ENCODE measurements around the gene BICC1.

BICC1 gene

DNA sequence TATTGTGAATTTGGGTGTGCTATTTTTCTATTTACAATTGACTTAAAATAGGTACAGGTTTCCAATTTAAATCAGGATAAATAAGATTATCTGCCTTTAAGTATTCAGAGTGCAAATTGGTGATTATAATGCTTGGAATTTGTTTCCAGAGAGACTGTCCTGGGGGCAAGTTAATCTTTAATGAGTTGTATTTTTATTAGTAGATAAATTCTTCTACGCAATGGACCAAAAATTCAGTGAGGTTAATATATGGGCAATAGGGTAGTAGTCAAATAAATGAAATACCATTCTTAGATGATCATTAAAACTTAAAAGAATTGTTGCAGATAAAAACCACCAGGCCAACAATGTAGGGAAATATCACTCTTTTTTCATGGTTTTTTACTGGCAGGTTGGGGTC lies 3.4 kb downstream of the BICC1 start:
- no peak for DNase-seq (ENCODE audit: extremely low read depth, low read depth)
- TF ChIP-seq, protein P1, sequence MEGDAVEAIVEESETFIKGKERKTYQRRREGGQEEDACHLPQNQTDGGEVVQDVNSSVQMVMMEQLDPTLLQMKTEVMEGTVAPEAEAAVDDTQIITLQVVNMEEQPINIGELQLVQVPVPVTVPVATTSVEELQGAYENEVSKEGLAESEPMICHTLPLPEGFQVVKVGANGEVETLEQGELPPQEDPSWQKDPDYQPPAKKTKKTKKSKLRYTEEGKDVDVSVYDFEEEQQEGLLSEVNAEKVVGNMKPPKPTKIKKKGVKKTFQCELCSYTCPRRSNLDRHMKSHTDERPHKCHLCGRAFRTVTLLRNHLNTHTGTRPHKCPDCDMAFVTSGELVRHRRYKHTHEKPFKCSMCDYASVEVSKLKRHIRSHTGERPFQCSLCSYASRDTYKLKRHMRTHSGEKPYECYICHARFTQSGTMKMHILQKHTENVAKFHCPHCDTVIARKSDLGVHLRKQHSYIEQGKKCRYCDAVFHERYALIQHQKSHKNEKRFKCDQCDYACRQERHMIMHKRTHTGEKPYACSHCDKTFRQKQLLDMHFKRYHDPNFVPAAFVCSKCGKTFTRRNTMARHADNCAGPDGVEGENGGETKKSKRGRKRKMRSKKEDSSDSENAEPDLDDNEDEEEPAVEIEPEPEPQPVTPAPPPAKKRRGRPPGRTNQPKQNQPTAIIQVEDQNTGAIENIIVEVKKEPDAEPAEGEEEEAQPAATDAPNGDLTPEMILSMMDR (IDR thresholded peaks at IDR 0.05; ENCODE audit: low read depth, low read length): no peak

DNA sequence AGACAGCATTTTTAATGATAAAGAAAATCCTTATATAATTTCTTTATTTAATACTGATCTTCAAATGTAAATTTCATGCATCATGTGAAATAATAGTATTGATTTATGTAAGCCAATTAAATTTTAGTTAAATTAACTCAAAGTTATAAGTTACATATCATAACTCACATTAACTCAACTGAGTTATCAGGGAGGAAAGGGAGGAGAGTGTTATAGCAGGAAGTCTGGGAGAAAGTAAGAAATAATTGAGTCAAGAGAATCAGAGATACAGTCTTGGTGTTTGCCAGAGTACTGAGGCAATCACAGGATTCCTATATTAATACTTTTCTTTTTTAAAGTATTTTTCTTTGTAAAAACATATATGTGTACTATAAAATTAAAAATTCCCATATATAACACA lies 4.0 kb downstream of the BICC1 start:
- no peak for DNase-seq (ENCODE audit: extremely low read depth, low read depth)

DNA sequence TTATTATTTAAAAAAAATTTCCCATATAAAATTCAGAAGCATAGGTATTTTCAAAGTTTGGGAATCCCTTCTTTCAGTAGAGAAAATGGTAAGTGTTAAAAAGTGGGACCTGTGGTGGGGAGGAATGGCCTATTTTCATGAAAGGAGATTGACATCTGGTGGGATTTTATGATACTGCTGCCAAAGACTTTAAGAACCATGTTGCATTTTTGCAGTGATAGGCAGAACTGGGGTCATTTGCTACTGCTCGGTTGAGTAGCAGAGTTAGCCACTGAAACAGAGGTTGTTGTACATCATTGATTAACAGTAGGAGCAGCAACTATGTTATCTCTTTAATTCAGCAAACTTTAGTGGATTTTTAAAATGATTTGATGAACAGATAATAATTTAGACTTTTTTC lies 4.4 kb downstream of the BICC1 start:
- DNase-seq (ENCODE audit: extremely low read depth, low read depth): no peak
- TF ChIP-seq, protein P1 (IDR thresholded peaks at IDR 0.05; ENCODE audit: low read depth, low read length): no peak

More for the DNA sequence above, 4.0 kb downstream of the BICC1 start:
- TF ChIP-seq, protein P1 (IDR thresholded peaks at IDR 0.05; ENCODE audit: low read depth, low read length): no peak

DNA sequence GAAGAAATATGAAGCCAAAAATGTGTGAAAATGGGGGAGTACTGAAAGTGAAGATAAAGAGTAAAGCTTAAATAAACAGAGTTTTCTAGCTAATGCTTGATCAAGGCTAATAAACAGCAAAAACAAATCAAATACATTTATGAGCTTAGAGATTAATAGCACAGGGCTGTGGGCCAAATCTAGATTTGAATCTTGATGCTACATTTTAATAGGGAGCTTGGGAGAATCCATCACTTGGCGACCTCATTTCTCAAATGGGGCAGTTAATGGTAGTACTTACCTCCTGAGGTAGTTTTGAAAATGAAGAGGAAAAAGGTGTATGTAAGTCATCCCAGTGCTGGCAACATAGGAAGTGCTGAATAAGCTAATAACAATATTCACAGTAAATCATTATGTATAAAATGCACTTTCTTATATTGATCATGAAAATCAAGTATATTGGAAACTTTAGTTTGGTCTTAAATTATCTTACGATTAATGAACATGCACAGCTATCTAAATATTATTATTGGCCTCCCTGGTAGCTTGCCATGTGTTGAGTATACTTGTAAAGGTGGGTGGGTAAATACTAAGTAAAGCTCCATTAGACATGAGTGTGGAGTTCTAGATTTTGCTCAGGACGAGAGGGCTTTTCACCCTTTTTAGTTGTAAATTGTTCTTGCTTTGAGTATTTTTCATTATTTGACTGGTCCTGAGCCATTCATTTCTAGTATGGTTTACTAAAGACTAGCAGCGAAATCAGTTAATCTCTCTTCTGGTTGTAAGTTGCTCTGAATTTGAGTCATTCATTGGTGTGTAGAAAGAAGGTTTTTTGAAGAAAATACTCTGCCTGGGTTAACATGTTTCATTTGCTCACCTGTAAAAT lies 5.1 kb downstream of the BICC1 start:
- no peak for DNase-seq (ENCODE audit: extremely low read depth, low read depth)
- TF ChIP-seq, protein P1 (IDR thresholded peaks at IDR 0.05; ENCODE audit: low read depth, low read length): no peak

DNA sequence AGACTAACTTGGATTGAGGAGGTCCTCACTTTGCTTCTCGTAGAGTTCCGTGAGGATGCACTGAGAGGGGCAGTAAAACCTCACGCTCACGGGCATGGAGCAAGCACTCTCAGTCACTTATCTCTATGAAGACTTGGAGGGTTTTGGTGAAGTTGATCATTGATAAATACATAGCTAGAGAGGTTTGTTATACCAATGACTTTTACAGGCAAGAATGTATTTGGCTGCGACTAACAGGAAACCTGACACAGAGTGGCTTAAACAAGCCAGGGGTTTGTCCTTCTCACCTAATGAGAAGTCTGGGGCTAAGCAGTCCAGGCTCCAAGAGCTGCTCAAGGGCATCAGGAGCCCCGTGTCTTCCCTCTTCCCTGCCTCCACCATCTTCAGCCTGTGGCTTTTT lies 6.1 kb downstream of the BICC1 start:
- DNase-seq (ENCODE audit: extremely low read depth, low read depth): no peak
- TF ChIP-seq, protein P1 (IDR thresholded peaks at IDR 0.05; ENCODE audit: low read depth, low read length): no peak

DNA sequence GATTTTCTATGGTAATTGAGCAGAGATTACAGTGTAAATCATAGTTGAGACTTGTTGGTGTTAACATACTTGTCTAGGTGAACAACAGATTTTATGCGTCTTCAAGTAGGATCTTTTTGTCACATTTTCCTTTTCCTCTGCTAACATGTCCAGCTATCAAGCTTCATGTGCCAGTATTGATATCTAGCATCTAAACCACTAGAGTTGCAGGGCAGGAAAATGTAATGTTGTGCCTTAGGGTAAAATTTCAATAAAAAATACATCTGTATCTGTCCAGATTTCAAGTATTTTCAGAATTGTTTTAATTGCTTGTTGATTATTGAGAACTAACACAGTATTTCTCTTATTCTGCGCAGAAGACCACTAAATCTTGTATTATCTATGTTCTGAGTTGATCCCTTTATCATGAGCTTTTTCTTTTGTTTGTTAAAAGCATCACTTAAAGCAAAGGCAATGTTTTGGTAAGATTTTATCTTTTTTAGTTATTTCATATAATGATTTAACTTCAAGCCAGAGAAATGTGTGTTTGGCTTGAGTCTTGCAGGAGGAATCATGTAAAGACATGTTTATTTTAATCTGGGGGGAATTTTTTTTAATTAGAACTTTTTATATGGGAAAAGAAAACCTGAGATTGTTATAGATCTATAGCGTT lies 16.5 kb downstream of the BICC1 start:
- TF ChIP-seq, protein P1 (IDR thresholded peaks at IDR 0.05; ENCODE audit: low read depth, low read length): no peak
- no peak for DNase-seq (ENCODE audit: extremely low read depth, low read depth)

DNA sequence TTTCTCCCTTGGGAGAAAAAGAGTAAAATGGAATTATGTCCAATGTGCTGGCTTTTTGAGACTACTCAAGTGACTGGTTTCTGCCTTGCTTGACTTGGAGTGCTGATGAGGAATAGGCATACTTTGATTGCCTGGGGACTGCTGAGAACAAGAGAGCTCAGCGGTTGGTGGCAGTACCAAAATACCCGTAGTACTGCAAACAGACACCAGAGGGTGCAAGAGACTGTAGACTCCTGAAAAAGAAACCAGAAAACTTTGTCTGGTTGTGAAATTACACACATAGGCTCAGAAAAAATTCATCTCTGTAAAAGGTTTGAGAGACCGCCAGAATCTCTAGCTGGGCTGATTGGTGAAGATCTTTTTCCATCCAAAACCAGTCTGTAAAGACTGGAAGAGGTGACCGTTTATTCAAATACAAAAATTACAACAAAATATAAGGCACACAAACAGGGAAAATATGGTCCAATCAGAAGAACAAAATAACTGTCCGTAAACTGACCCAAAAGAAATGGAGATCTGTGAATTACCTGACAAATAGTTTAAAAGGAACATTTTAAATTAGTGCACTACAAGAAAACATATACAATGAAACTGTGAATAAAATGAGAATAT lies 18.5 kb downstream of the BICC1 start:
- no peak for DNase-seq (ENCODE audit: extremely low read depth, low read depth)
- TF ChIP-seq, protein P1 (IDR thresholded peaks at IDR 0.05; ENCODE audit: low read depth, low read length): peak; percentile 65
